ENCODE measurements around the gene VPREB1. TPM values are rescaled to one million over a fixed set of nuclear protein-coding genes. Genes with fewer than 3 reads are reported as not detected.

The VPREB1 gene
- total RNA-seq, 1 experiment from 2014 or later = not detected

DNA sequence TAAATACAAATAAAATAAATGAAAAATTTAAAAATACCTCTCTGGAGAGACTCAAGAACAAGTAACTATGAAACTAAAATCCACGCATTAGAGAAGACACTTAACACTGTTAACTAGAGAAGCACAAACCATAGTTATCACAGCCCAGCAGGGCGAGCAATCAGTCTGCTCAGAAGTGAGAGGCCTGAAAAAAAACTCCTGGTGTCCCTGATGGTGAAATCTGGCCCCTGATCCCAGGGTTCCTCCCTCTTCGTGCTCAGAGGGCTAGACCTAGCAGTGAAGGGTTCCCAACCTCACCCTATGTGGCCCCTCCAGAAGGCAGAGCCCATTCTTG lies 49.7 kb upstream of the VPREB1 start (continued):
- TF ChIP-seq, protein P1, sequence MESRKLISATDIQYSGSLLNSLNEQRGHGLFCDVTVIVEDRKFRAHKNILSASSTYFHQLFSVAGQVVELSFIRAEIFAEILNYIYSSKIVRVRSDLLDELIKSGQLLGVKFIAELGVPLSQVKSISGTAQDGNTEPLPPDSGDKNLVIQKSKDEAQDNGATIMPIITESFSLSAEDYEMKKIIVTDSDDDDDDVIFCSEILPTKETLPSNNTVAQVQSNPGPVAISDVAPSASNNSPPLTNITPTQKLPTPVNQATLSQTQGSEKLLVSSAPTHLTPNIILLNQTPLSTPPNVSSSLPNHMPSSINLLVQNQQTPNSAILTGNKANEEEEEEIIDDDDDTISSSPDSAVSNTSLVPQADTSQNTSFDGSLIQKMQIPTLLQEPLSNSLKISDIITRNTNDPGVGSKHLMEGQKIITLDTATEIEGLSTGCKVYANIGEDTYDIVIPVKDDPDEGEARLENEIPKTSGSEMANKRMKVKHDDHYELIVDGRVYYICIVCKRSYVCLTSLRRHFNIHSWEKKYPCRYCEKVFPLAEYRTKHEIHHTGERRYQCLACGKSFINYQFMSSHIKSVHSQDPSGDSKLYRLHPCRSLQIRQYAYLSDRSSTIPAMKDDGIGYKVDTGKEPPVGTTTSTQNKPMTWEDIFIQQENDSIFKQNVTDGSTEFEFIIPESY (IDR thresholded peaks at IDR 0.05; ENCODE audit: extremely low read depth, insufficient replicate concordance, low read length) = no peak
- TF ChIP-seq CBX3 (IDR thresholded peaks at IDR 0.05; ENCODE audit: low read depth) (no peak), ZFX (IDR thresholded peaks at IDR 0.05) (no peak), ZNF274 (IDR thresholded peaks at IDR 0.05; ENCODE audit: low read depth, low read length) (no peak)
- TF ChIP-seq, protein P2, sequence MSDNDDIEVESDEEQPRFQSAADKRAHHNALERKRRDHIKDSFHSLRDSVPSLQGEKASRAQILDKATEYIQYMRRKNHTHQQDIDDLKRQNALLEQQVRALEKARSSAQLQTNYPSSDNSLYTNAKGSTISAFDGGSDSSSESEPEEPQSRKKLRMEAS (IDR thresholded peaks at IDR 0.05) = no peak

DNA sequence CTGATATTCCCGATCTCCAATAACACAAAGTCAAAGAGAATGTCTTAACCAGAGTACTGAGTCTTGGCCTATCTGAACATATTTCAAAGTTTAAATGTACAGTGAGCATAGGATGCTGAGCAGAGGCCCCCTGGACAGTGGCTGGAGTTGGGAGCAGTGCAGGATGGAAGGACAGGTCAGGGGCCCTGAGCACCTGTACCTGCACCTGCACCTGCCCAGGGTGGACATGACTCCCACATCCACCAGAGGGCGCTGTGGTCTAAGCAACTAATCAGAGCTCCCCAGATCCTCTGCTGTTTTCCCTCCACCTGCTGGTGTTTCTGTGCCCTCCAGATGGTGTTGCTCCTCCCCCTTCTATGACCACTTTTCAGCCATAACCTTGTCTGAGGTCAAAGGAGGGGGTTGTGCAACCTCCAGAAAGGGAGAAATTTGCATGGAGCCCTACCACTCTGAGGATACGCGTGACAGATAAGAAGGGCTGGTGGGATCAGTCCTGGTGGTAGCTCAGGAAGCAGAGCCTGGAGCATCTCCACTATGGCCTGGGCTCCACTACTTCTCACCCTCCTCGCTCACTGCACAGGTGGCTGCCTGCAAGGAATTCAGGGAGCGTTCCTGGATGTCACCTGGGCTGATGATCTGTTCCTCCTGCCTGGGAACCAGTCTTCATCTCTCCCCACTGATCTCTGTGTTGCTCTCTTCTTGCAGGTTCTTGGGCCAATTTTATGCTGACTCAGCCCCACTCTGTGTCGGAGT lies 49.1 kb upstream of the VPREB1 start:
- no peak for TF ChIP-seq EZH2phosphoT487 (IDR thresholded peaks at IDR 0.05; ENCODE audit: borderline replicate concordance)
- TF ChIP-seq CBX3 (IDR thresholded peaks at IDR 0.05; ENCODE audit: low read depth) = no peak
- no peak for TF ChIP-seq EZH2 (IDR thresholded peaks at IDR 0.05)
- TF ChIP-seq, protein P3, sequence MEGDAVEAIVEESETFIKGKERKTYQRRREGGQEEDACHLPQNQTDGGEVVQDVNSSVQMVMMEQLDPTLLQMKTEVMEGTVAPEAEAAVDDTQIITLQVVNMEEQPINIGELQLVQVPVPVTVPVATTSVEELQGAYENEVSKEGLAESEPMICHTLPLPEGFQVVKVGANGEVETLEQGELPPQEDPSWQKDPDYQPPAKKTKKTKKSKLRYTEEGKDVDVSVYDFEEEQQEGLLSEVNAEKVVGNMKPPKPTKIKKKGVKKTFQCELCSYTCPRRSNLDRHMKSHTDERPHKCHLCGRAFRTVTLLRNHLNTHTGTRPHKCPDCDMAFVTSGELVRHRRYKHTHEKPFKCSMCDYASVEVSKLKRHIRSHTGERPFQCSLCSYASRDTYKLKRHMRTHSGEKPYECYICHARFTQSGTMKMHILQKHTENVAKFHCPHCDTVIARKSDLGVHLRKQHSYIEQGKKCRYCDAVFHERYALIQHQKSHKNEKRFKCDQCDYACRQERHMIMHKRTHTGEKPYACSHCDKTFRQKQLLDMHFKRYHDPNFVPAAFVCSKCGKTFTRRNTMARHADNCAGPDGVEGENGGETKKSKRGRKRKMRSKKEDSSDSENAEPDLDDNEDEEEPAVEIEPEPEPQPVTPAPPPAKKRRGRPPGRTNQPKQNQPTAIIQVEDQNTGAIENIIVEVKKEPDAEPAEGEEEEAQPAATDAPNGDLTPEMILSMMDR (IDR thresholded peaks at IDR 0.05 in 2 of 3, conservative IDR thresholded peaks at IDR 0.05 in 1 of 3; ENCODE audit: borderline replicate concordance in 1 of 3, insufficient read depth in 1 of 3, low read depth in 2 of 3, low read length in 2 of 3) = peak; percentile 95 to 97 (median 96)
- TF ChIP-seq RAD21 (IDR thresholded peaks at IDR 0.05; ENCODE audit: low read depth) = peak; percentile 80
- intact Hi-C loops (cut with micrococcal nuclease) = no loop called here
- ATAC-seq = peak; percentile 100

More for the DNA sequence above, 49.1 kb upstream of the VPREB1 start:
- Histone ChIP-seq H2AFZ (ENCODE audit: low read depth, low read length, poor library complexity, severe bottlenecking) (no peak overlapping the region), H3K36me3 (ENCODE audit: control insufficient read depth in 1 of 2, insufficient read depth in 2 of 2, low read length in 2 of 2) (no peaks in the 10 kb centered on the region), H4K20me1 (ENCODE audit: insufficient read depth) (no peaks in the 10 kb centered on the region), H3K79me2 (ENCODE audit: insufficient read depth, low read length) (no peaks in the 10 kb centered on the region), H3K4me1 (ENCODE audit: control insufficient read depth in 1 of 2, insufficient read depth in 2 of 2, low read length in 2 of 2) (no peaks in the 10 kb centered on the region), H3K4me3 (replicated peaks in 1 of 2; ENCODE audit: low read depth in 1 of 2, low read length in 2 of 2) (no peak overlapping the region), H3K9me3 (ENCODE audit: control insufficient read depth in 1 of 2, insufficient read depth in 1 of 2, low read depth in 1 of 2, low read length in 2 of 2) (no peaks in the 10 kb centered on the region), H3K27ac (ENCODE audit: low read depth, low read length) (no peak overlapping the region), H3K9me2 (ENCODE audit: insufficient read depth) (no peaks in the 10 kb centered on the region), H3K9ac (ENCODE audit: low read length) (no peak overlapping the region), H3K27me3 (ENCODE audit: insufficient read depth, low read length) (peaks cover 5% of the 10 kb centered on the region; the same call in 1 of the 2 replicates), H3K4me2 (ENCODE audit: low read length) (no peak overlapping the region)
- POLR2A ChIA-PET = no interaction called here
- BruUV-seq (replicated peaks) = no TSS peak
- RAD21 ChIA-PET (ENCODE audit: low non-redundant PET in 1 of 2, low total read pairs in 2 of 2, uncharacterized antibody in 2 of 2, unreplicated experiment in 2 of 2) = no interaction called here
- DNase-seq (ENCODE audit: low read depth, low spot score) = peak; percentile 81
- CTCF ChIA-PET = interaction anchor here (0.6 to 1.2 kb wide), 5 partner anchors 9 to 41 kb away, joined by 3 to 7 read pairs (median 4); no protein-coding TSS in a partner anchor
